NT2/D1 (cell line): ENCODE measurements around the gene ZNF460.

ENCODE experiments used
- SUZ12 ChIP-seq: IDR thresholded peaks from 2 replicates; pipeline ENCODE4 v1.6.1; 2011; ENCODE audit not compliant: insufficient read length, insufficient read depth; ENCODE audit errors: extremely low read depth
- YY1 ChIP-seq: IDR thresholded peaks from 2 replicates; pipeline ENCODE4 v1.6.1; 2011; ENCODE audit not compliant: insufficient read length, insufficient read depth
- ZNF274 ChIP-seq: IDR thresholded peaks from 2 replicates; pipeline ENCODE4 v1.6.1; 2011; ENCODE audit warnings: mild to moderate bottlenecking, low read depth, low read length

DNA sequence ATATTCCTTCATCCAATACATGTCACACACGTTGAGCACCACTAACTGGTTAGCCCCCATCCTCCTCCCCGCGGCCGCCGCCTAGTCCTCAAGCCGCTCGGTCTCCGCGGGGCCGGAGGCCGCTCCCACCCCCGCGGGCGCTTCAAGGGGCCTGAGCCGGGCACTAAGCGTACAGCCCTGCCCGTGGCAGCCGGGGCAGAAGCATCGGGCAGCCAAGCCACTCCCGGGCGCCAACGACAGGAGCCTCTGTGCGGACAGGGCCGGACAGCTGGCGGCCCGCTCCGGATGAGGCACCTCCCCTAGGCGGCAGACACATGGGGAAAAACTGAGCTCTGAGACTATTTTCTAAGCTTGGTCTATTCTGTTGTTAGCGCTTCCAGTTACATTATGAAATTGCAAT is 37.2 kb downstream of the ZNF460 start:
- no peak for TF ChIP-seq YY1
- TF ChIP-seq ZNF274, result no peak
- no peak for TF ChIP-seq SUZ12
